Neutrophil (primary cell): ENCODE data around the gene ZNF782.
A peak's percentile ranks its signal among the peaks of the same experiment; 100 is the strongest.

Experiments used
- H3K27ac ChIP-seq: fragments of 200-600 bp; sonication (generic); 2 replicates; pipeline ENCODE4 v1.5.1; 2016; ENCODE audit warnings: mild to moderate bottlenecking, moderate library complexity
- H3K27me3 ChIP-seq: fragments of 200-600 bp; sonication (generic); 2 replicates; pipeline ENCODE4 v1.6.0; 2016; ENCODE audit warnings: mild to moderate bottlenecking
- H3K36me3 ChIP-seq: fragments of 200-600 bp; sonication (generic); 2 replicates; pipeline ENCODE4 v1.5.1; 2017
- H3K4me1 ChIP-seq, 2 experiments: fragments of 200-600 bp in 1 of 2; sonication (generic) in 1 of 2; 1 replicate in 1 of 2; 2 replicates in 1 of 2; pipeline versions ENCODE4 v1.5.1 to v1.6.1; 2013 to 2016; ENCODE audit warnings: low read depth in 1 of 2, low read length in 1 of 2, mild to moderate bottlenecking in 1 of 2, moderate library complexity in 1 of 2; ENCODE audit not compliant: control insufficient read depth in 1 of 2, insufficient read depth in 1 of 2
- H3K4me3 ChIP-seq, 2 experiments: fragments of 200-600 bp in 1 of 2; sonication (generic) in 1 of 2; 1 replicate in 1 of 2; 2 replicates in 1 of 2; pipeline ENCODE4 v1.5.1; 2013 to 2016; ENCODE audit warnings: low read depth in 1 of 2, low read length in 1 of 2, mild to moderate bottlenecking in 1 of 2, moderate library complexity in 1 of 2
- H3K9me3 ChIP-seq: fragments of 200-600 bp; sonication (generic); 2 replicates; pipeline ENCODE4 v1.5.1; 2016
- TF ChIP-seq, protein P1 (sequence below): fragments of 200-600 bp; sonication (generic); IDR thresholded peaks from 2 replicates; pipeline ENCODE4 v1.5.1; 2016; ENCODE audit warnings: antibody characterized with exemption

Gene ZNF782

DNA sequence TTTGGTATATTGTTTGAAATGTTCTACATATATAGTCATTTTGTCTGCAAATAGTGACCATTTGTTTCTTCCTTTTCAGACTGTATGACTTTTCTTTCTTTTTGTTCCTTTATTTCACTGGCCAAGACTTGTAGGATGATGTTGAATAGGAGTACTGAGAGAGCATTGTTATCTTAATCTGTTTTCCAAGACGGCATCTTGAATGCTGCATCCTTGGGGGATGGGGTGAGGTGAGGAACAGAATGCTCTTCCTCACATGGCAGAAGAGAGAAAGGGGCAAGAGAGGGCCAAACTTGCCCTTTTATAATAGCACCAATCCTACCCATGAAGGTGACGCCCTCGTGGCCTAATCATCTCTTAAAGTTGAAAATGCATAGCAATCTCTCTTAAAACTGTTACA lies 72.8 kb downstream of the ZNF782 start:
- no peaks in the 10 kb centered on the region for H3K9me3 ChIP-seq
- no peak overlapping the region for H3K27ac ChIP-seq
- TF ChIP-seq, protein P1, sequence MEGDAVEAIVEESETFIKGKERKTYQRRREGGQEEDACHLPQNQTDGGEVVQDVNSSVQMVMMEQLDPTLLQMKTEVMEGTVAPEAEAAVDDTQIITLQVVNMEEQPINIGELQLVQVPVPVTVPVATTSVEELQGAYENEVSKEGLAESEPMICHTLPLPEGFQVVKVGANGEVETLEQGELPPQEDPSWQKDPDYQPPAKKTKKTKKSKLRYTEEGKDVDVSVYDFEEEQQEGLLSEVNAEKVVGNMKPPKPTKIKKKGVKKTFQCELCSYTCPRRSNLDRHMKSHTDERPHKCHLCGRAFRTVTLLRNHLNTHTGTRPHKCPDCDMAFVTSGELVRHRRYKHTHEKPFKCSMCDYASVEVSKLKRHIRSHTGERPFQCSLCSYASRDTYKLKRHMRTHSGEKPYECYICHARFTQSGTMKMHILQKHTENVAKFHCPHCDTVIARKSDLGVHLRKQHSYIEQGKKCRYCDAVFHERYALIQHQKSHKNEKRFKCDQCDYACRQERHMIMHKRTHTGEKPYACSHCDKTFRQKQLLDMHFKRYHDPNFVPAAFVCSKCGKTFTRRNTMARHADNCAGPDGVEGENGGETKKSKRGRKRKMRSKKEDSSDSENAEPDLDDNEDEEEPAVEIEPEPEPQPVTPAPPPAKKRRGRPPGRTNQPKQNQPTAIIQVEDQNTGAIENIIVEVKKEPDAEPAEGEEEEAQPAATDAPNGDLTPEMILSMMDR: no peak
- H3K36me3 ChIP-seq: no peaks in the 10 kb centered on the region
- no peak overlapping the region for H3K4me3 ChIP-seq
- peaks cover 10 to 13% of the 10 kb centered on the region in 2 experiments for H3K4me1 ChIP-seq
- H3K27me3 ChIP-seq: no peaks in the 10 kb centered on the region

DNA sequence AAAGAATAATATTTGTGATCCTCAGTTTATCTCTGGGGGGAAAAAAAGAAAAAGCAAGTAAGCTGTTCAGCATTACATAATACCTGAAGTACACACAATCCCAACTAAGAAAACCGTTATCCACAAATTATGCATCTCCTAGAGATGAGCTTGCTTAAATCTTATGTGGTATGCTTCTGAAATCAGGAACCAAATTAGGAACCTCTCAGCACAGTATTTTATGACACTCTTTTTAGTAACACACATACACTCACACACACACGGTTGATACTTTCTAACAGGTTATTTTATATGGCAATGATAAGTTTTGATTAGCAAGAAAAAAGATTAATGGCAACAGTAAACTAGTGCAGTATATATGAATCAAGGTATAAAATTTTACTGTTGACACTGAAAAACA lies 75.2 kb downstream of the ZNF782 start:
- Histone ChIP-seq H3K27me3 (no peaks in the 10 kb centered on the region), H3K9me3 (no peaks in the 10 kb centered on the region), H3K4me3 (peak overlapping the region in 1 of 2 experiments; percentile 71), H3K36me3 (peaks cover 12% of the 10 kb centered on the region), H3K4me1 (peaks cover 10 to 13% of the 10 kb centered on the region in 2 experiments), H3K27ac (no peak overlapping the region)
- TF ChIP-seq, protein P1: no peak

DNA sequence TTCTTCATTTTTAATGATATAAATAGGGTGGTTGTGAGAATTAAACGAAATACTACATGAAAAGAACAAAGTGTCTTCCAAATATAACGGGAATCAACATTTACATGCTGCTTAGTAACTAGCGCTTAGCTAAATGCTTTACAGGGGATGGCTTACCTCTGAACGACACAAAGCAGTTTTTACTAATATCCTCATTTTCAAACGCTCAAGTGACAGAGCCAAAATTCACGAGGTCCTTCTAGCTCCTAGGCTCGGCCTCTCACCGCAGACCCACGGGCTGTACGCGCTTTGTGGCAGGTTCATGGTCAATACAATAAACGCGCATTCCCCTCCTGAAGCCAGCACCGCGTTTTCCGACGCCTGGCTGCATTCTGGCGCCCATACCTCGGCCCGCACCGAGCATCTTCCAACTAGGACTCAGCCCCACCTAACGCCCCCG lies 76.9 kb downstream of the ZNF782 start:
- TF ChIP-seq, protein P1: no peak
- H3K27me3 ChIP-seq: no peaks in the 10 kb centered on the region
- peak overlapping the region; percentile 71 to 91 for H3K4me3 ChIP-seq
- H3K4me1 ChIP-seq: peaks cover 10 to 13% of the 10 kb centered on the region in 2 experiments
- H3K9me3 ChIP-seq: no peaks in the 10 kb centered on the region
- peak overlapping the region; percentile 41 for H3K27ac ChIP-seq
- peaks cover 18% of the 10 kb centered on the region for H3K36me3 ChIP-seq

DNA sequence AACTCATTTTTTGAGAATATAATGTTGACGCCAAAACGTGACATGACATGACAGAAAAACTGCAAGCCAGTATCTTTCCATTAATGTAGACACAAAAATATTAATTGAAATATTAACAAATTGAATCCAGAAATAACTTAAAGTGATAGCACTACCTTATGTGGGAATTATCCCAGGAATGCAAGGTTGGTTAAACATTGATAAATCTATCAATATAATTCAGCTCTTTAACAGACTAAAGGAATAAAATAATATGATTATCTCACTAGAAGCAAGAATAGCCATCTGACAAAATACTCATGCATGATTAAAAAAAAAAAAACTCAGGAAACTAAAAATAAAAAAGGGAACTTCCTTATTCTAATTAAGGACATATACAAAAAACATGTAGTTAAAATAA lies 83.2 kb downstream of the ZNF782 start:
- Histone ChIP-seq H3K4me1 (no peaks in the 10 kb centered on the region), H3K4me3 (no peak overlapping the region), H3K27ac (no peak overlapping the region), H3K36me3 (peaks cover 22% of the 10 kb centered on the region), H3K27me3 (no peaks in the 10 kb centered on the region), H3K9me3 (peaks cover 3% of the 10 kb centered on the region)
- TF ChIP-seq, protein P1: no peak

DNA sequence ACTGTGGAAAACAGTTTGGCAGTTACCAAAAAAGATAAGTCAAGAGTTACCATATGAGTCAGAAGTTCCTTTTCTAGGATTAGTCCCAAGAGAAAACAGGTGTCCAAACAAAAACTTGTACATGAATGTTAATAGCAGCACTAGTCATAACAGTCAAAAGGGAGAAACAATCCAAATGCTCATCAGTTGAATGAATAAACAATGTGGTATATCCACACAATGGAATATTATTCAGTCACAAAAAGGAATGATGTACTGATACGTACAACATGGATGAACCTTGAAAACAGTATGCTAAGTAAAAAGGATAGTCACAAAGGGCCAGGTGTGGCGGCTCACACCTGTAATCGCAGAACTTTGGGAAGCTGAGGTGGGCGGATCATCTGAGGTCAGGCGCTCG lies 84.3 kb downstream of the ZNF782 start:
- peaks cover 19% of the 10 kb centered on the region for H3K36me3 ChIP-seq
- TF ChIP-seq, protein P1: no peak
- H3K9me3 ChIP-seq: peaks cover 11% of the 10 kb centered on the region
- no peaks in the 10 kb centered on the region for H3K27me3 ChIP-seq
- no peaks in the 10 kb centered on the region for H3K4me1 ChIP-seq
- H3K4me3 ChIP-seq: no peak overlapping the region
- H3K27ac ChIP-seq: no peak overlapping the region
